Activated B cell treated with CpG ODN at 0.5 μM for 24 hours (primary cell): ENCODE results near the gene HDAC4. TPM values are rescaled to one million over a fixed set of nuclear protein-coding genes. Genes with fewer than 3 reads are reported as not detected.

Experiments
- ATAC-seq: fragments of 200-7000 bp; cut with Tn5 transposase; one replicate; pipeline ENCODE4 v1.10.0; 2021; ENCODE audit warnings: low read depth, mild to moderate bottlenecking, moderate library complexity
- CTCF ChIA-PET: fragments of 350-600 bp; sonication (Branson Sonifier 250); formaldehyde crosslinking; loops from one replicate; lab custom pipeline; 2021; ENCODE audit warnings: antibody characterized with exemption; lab: Charles Lee
- POLR2A ChIA-PET: fragments of 350-600 bp; sonication (Branson Sonifier 250); formaldehyde crosslinking; loops from one replicate; lab custom pipeline; 2021; ENCODE audit warnings: antibody characterized with exemption; lab: Charles Lee
- DNase-seq: peaks from one replicate; pipeline ENCODE4 v3.0.0; 2022
- H3K27ac Mint-ChIP-seq: one replicate; pipeline ENCODE4 v1.8.0; 2020; ENCODE audit warnings: mixed read lengths
- H3K27me3 Mint-ChIP-seq: one replicate; pipeline ENCODE4 v1.8.0; 2021; ENCODE audit warnings: mixed read lengths
- H3K36me3 Mint-ChIP-seq: one replicate; pipeline ENCODE4 v1.8.0; 2021; ENCODE audit warnings: low read depth, mixed read lengths
- H3K4me1 Mint-ChIP-seq: one replicate; pipeline ENCODE4 v1.8.0; 2021; ENCODE audit warnings: mixed read lengths
- H3K4me3 Mint-ChIP-seq: one replicate; pipeline ENCODE4 v1.8.0; 2020; ENCODE audit warnings: mild to moderate bottlenecking, mixed read lengths
- H3K9me3 Mint-ChIP-seq: one replicate; pipeline ENCODE4 v1.8.0; 2020; ENCODE audit warnings: mixed read lengths
- intact Hi-C: fragments of 100-400 bp; cut with micrococcal nuclease; formaldehyde crosslinking; loops from one replicate; pipeline ENCODE4 v1.15.1; 2024
- total RNA-seq: library from RNA; stranded (reverse); gene quantifications from 2 replicates; pipeline ENCODE4 v1.2.3, GENCODE V29; 2022
- TF ChIP-seq, protein P1 (sequence below): fragments of 200-600 bp; IDR thresholded peaks from one replicate; pipeline ENCODE4 v1.8.0; 2022; ENCODE audit warnings: antibody characterized with exemption, mild to moderate bottlenecking

Gene HDAC4
- total RNA-seq, 1 donor from 2014 or later, result 31.9 TPM

DNA sequence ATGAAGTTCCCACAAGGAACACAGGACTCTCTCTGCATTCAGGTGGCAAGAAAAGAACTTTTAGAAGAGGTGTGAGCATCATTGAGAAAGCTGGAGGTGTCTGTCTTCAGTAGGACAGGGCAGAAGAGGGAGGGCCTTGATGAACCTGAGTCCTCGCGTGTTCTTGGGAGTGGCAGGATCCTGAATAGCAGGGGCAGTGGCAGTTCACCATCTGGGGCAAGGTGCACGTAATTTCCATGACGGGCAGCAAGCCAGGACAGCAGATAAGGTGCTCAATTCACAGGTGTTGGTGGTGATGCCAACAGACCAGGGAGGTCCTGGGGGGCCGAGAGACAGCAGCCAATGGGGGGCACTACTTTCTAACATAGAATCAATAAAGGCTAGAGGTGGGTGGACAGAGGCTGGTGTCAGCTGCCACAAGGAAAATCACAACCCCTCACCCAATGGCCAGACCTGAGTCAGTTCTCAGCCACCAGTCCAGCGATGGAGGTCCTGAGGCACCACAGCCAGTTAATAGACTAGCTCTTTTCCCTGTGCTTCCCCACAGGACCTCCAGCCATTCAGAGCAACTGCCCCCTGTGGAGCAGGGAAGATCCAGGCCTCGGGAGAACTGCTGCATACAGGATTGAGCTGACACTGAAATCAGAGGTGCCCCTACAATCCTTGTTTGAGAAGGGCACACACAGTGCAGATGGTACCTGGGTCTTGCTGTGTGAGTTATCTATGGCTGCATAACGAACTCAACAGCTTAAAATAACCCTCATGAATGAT lies 10.9 kb upstream of the HDAC4 start:
- Mint-ChIP-seq H3K27me3 (peaks cover 20% of the 10 kb centered on the region), H3K27ac (no peak overlapping the region), H3K4me1 (no peaks in the 10 kb centered on the region), H3K9me3 (peaks cover 6% of the 10 kb centered on the region), H3K36me3 (no peaks in the 10 kb centered on the region), H3K4me3 (no peak overlapping the region)
- intact Hi-C loops, result no loop called here
- DNase-seq (no peak), ATAC-seq (no peak)
- POLR2A ChIA-PET, result no interaction called here
- TF ChIP-seq, protein P1, sequence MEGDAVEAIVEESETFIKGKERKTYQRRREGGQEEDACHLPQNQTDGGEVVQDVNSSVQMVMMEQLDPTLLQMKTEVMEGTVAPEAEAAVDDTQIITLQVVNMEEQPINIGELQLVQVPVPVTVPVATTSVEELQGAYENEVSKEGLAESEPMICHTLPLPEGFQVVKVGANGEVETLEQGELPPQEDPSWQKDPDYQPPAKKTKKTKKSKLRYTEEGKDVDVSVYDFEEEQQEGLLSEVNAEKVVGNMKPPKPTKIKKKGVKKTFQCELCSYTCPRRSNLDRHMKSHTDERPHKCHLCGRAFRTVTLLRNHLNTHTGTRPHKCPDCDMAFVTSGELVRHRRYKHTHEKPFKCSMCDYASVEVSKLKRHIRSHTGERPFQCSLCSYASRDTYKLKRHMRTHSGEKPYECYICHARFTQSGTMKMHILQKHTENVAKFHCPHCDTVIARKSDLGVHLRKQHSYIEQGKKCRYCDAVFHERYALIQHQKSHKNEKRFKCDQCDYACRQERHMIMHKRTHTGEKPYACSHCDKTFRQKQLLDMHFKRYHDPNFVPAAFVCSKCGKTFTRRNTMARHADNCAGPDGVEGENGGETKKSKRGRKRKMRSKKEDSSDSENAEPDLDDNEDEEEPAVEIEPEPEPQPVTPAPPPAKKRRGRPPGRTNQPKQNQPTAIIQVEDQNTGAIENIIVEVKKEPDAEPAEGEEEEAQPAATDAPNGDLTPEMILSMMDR, result no peak
- CTCF ChIA-PET, result no interaction called here

DNA sequence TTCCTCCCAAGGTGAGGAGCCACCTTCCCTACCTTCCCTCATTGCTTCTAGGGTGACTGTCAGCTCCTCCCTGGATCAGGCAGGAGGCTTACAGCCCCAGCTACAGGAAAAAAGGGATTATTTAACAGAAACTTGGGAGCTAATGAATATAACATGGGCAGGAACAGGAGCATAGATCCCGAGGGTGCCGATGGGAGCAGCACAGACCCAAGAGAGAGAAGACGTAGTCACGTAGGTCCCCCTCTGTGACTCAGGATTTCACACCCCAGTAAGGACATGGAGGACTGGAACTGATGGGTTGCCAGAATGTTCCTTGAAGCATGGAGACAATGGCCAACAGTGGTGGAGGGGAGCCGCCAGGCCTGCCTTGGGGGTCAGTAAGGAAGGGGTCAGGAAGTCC lies 10.3 kb upstream of the HDAC4 start:
- no peak for DNase-seq
- peaks cover 6% of the 10 kb centered on the region for H3K9me3 Mint-ChIP-seq
- POLR2A ChIA-PET, result no interaction called here
- no peak overlapping the region for H3K27ac Mint-ChIP-seq
- ATAC-seq, result no peak
- H3K27me3 Mint-ChIP-seq, result peaks cover 20% of the 10 kb centered on the region
- H3K4me1 Mint-ChIP-seq, result no peaks in the 10 kb centered on the region
- intact Hi-C loops, result no loop called here
- CTCF ChIA-PET, result no interaction called here
- no peaks in the 10 kb centered on the region for H3K36me3 Mint-ChIP-seq
- TF ChIP-seq, protein P1, result no peak
- H3K4me3 Mint-ChIP-seq, result no peak overlapping the region

DNA sequence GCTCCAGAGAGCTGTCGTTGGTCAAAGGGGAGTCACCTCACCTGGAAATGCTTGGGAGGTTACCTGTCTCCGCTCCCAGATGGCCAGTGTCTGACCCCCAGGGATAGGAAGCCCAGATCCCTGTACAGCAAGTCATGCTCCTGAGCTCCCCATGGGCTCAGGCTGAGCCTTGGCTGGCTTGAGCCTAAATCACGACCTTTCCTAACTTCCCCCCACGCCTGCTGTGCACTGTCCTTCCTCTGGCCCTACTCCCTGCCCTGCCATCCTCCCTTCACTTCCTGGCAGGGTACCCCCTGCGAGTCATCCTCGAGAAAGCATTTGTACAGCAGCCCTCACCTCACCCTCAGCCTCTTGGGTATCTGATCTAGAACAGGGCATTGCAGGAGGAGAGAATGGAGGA lies 9.2 kb upstream of the HDAC4 start:
- intact Hi-C loops, result loop anchor here (10.0 kb wide), 2 partner anchors 1155 to 1905 kb away; partner anchors contain the start of genes DUSP28, HDLBP, RNPEPL1 and SEPTIN2
- no peak overlapping the region for H3K27ac Mint-ChIP-seq
- H3K36me3 Mint-ChIP-seq, result no peaks in the 10 kb centered on the region
- no peak for ATAC-seq
- TF ChIP-seq, protein P1, result no peak
- no peaks in the 10 kb centered on the region for H3K4me1 Mint-ChIP-seq
- H3K27me3 Mint-ChIP-seq, result peaks cover 20% of the 10 kb centered on the region
- CTCF ChIA-PET, result interaction anchor here (0.6 kb wide), 1 partner anchor 143 kb away, joined by 3 read pairs; no protein-coding TSS in a partner anchor
- POLR2A ChIA-PET, result no interaction called here
- no peak for DNase-seq
- H3K4me3 Mint-ChIP-seq, result no peak overlapping the region
- peaks cover 6% of the 10 kb centered on the region for H3K9me3 Mint-ChIP-seq

DNA sequence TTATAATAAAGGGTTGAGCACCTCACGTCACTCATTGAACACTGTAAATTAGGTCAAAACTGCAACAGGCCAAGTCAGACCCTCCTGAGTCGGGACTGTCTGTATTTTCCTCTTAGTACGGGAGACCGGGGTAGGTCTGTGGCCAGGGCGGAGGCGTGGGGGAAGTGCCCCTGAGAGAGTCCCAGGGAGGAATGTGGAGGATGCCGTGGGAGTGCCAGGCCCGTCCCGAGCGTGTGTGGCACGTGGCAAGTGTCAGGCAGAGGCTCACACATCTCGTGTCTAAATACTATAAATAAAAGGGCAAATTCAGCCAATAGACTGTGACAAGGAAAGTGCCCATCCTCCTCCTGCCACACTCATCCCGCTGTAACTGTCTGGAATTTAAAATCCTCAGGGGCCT lies 6.3 kb upstream of the HDAC4 start:
- Mint-ChIP-seq H3K27me3 (peaks cover 13% of the 10 kb centered on the region), H3K4me3 (no peak overlapping the region), H3K4me1 (peaks cover 8% of the 10 kb centered on the region), H3K27ac (no peak overlapping the region), H3K9me3 (peaks cover 2% of the 10 kb centered on the region), H3K36me3 (no peaks in the 10 kb centered on the region)
- intact Hi-C loops, result loop anchor here (10.0 kb wide), 2 partner anchors 1158 to 1908 kb away; partner anchors contain the start of genes DUSP28, HDLBP, RNPEPL1 and SEPTIN2
- DNase-seq, result no peak
- ATAC-seq, result no peak
- CTCF ChIA-PET, result no interaction called here
- POLR2A ChIA-PET, result interaction anchor here (0.6 kb wide), 1 partner anchor 154 kb away, joined by 3 read pairs; no protein-coding TSS in a partner anchor
- TF ChIP-seq, protein P1, result no peak

DNA sequence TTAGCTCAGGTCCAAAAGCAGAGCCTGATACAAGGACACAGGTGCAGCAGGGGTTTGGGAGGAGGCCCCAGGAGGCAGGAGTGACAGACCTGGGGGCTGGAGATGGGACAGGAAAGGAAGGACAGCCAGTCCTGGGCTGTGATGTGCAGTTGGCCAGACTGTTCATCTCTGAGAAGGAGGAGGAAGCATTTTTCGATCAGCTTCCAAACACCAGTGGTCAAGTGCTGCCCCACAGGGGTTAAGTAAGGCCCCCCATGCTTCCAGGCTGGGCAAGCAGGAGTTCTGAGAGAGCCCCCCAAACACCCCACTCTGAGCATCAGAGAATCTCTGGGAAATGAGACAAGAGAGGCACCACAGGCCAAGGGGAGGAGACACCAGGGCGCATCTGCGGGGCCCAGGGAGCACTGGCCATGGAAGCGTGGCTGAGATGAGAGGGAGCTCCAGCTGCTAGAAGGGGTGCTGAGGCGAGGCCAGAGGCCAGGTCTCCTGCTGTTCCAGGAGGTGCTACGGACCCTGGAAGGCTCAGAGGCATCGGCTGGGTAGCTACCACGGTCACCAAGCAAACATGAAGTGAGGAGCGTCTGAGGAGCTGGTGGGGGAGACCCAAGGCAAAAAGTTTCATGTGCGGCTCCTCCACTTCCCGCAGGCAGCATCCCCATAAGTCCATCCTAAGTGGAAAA lies 5.6 kb upstream of the HDAC4 start:
- TF ChIP-seq, protein P1, result no peak
- POLR2A ChIA-PET, result interaction anchor here (0.6 kb wide), 1 partner anchor 154 kb away, joined by 3 read pairs; no protein-coding TSS in a partner anchor

More for the DNA sequence above, 5.6 kb upstream of the HDAC4 start:
- Mint-ChIP-seq H3K27me3 (peaks cover 8% of the 10 kb centered on the region), H3K36me3 (no peaks in the 10 kb centered on the region), H3K27ac (no peak overlapping the region), H3K9me3 (no peaks in the 10 kb centered on the region), H3K4me1 (peaks cover 11% of the 10 kb centered on the region), H3K4me3 (no peak overlapping the region)
- no peak for ATAC-seq
- intact Hi-C loops, result loop anchor here (10.0 kb wide), 2 partner anchors 1158 to 1908 kb away; partner anchors contain the start of genes DUSP28, HDLBP, RNPEPL1 and SEPTIN2
- DNase-seq, result no peak
- CTCF ChIA-PET, result interaction anchor here (0.5 kb wide), 1 partner anchor 553 kb away, joined by 4 read pairs; no protein-coding TSS in a partner anchor
